ENCODE results near the gene TNFRSF11A.

GRCh38 chr18:62340996-62341395 lies 15.9 kb downstream of the TNFRSF11A start:
- TF ChIP-seq CTCF (IDR thresholded peaks at IDR 0.05) (no peak), EZH2 (IDR thresholded peaks at IDR 0.05; ENCODE audit: borderline replicate concordance, insufficient read depth, low read depth, low read length, poor library complexity, severe bottlenecking) (no peak)

Measured in B cell (primary cell).